Stimulated activated effector memory CD8-positive, alpha-beta T cell treated with anti-CD3 and anti-CD28 coated beads, Interleukin-12 subunit alpha, Interleukin-12 subunit beta, amount 100 ng/mL, for 72 hours (primary cell): ENCODE results near the gene LMF1.

ENCODE experiments used
- ATAC-seq: fragments of 150-1000 bp; cut with Tn5 transposase; 2 replicates; pipeline ENCODE4 v1.10.0; 2021
- DNase-seq, 2 donors: peaks; one replicate each; pipeline ENCODE4 v3.0.0; 2021 to 2022; ENCODE audit warnings: low spot score in 2 of 2
- H3K27ac Mint-ChIP-seq: one replicate; pipeline ENCODE4 v1.8.0; 2022; ENCODE audit warnings: mild to moderate bottlenecking, mixed read lengths
- H3K36me3 Mint-ChIP-seq: one replicate; pipeline ENCODE4 v1.8.0; 2022; ENCODE audit warnings: mild to moderate bottlenecking, mixed read lengths
- H3K4me1 Mint-ChIP-seq: one replicate; pipeline ENCODE4 v1.8.0; 2022; ENCODE audit warnings: mixed read lengths
- H3K4me3 Mint-ChIP-seq: one replicate; pipeline ENCODE4 v1.8.0; 2022; ENCODE audit warnings: mild to moderate bottlenecking, mixed read lengths
- H3K9me3 Mint-ChIP-seq: one replicate; pipeline ENCODE4 v1.8.0; 2022; ENCODE audit warnings: mixed read lengths

LMF1 gene

GRCh38 chr16:982145-983043, 11.6 kb upstream of the LMF1 start:
- DNase-seq (no peak), ATAC-seq (no peak)
- Mint-ChIP-seq H3K4me3 (peak overlapping the region; percentile 55), H3K27ac (no peak overlapping the region), H3K36me3 (no peaks in the 10 kb centered on the region), H3K9me3 (no peaks in the 10 kb centered on the region), H3K4me1 (peaks cover 9% of the 10 kb centered on the region)

- ATAC-seq, result no peak
- Mint-ChIP-seq H3K27ac (peak within 1 kb of the TSS; percentile 64), H3K36me3 (no peaks in the 10 kb centered on the region)
These were observed 10.9 kb upstream of the LMF1 start, which contains the start of gene SOX8 for GRCh38 chr16:981695-982144. SOX8 (plus strand) TSS chr16:981770; CDS start chr16:981923, 153 bp downstream.

GRCh38 chr16:980595-980854, 9.7 kb upstream of the LMF1 start:
- no peak for DNase-seq
- no peak for ATAC-seq
- no peak overlapping the region for H3K27ac Mint-ChIP-seq
- H3K36me3 Mint-ChIP-seq, result no peaks in the 10 kb centered on the region
- peaks cover 9% of the 10 kb centered on the region for H3K4me1 Mint-ChIP-seq
- H3K9me3 Mint-ChIP-seq, result no peaks in the 10 kb centered on the region
- peak overlapping the region; percentile 75 for H3K4me3 Mint-ChIP-seq

More at GRCh38 chr16:981695-982144, 10.9 kb upstream of the LMF1 start, which contains the start of gene SOX8:
- Mint-ChIP-seq H3K4me3 (peak within 1 kb of the TSS; percentile 75), H3K9me3 (no peaks in the 10 kb centered on the region), H3K4me1 (peaks cover 9% of the 10 kb centered on the region)
- DNase-seq, result no peak

- no peaks in the 10 kb centered on the region for H3K9me3 Mint-ChIP-seq
- no peak for DNase-seq
- H3K4me3 Mint-ChIP-seq, result peak overlapping the region; percentile 32
- H3K36me3 Mint-ChIP-seq, result no peaks in the 10 kb centered on the region
- H3K27ac Mint-ChIP-seq, result no peak overlapping the region
- ATAC-seq, result no peak
- peaks cover 9% of the 10 kb centered on the region for H3K4me1 Mint-ChIP-seq
These were observed 9.2 kb upstream of the LMF1 start for GRCh38 chr16:979859-980594.

- H3K9me3 Mint-ChIP-seq, result no peaks in the 10 kb centered on the region
- no peaks in the 10 kb centered on the region for H3K36me3 Mint-ChIP-seq
- DNase-seq, result no peak
- ATAC-seq, result no peak
- peaks cover 9% of the 10 kb centered on the region for H3K4me1 Mint-ChIP-seq
- no peak overlapping the region for H3K27ac Mint-ChIP-seq
- H3K4me3 Mint-ChIP-seq, result no peak overlapping the region
These were observed 8.4 kb upstream of the LMF1 start for GRCh38 chr16:979147-979546.

- H3K36me3 Mint-ChIP-seq, result no peaks in the 10 kb centered on the region
- no peak overlapping the region for H3K27ac Mint-ChIP-seq
- ATAC-seq, result no peak
- no peak for DNase-seq
- no peaks in the 10 kb centered on the region for H3K9me3 Mint-ChIP-seq
- H3K4me3 Mint-ChIP-seq, result no peak overlapping the region
- peaks cover 9% of the 10 kb centered on the region for H3K4me1 Mint-ChIP-seq
These were observed 7.6 kb upstream of the LMF1 start for GRCh38 chr16:978403-978802.

- no peaks in the 10 kb centered on the region for H3K36me3 Mint-ChIP-seq
- no peaks in the 10 kb centered on the region for H3K9me3 Mint-ChIP-seq
- no peak overlapping the region for H3K27ac Mint-ChIP-seq
- H3K4me3 Mint-ChIP-seq, result no peak overlapping the region
- no peak for ATAC-seq
- DNase-seq, result no peak
- H3K4me1 Mint-ChIP-seq, result peaks cover 9% of the 10 kb centered on the region
These were observed 7.1 kb upstream of the LMF1 start for GRCh38 chr16:977896-978295.

- Mint-ChIP-seq H3K4me1 (peaks cover 9% of the 10 kb centered on the region), H3K27ac (no peak overlapping the region), H3K9me3 (no peaks in the 10 kb centered on the region), H3K36me3 (no peaks in the 10 kb centered on the region), H3K4me3 (no peak overlapping the region)
- ATAC-seq, result no peak
- DNase-seq, result no peak
These were observed 6.4 kb upstream of the LMF1 start for GRCh38 chr16:977081-977701.

- Mint-ChIP-seq H3K27ac (no peak overlapping the region), H3K4me1 (peaks cover 9% of the 10 kb centered on the region), H3K9me3 (no peaks in the 10 kb centered on the region), H3K4me3 (no peak overlapping the region), H3K36me3 (no peaks in the 10 kb centered on the region)
- no peak for ATAC-seq
- no peak for DNase-seq
These were observed 5.7 kb upstream of the LMF1 start for GRCh38 chr16:976389-976931.

GRCh38 chr16:975291-975690, 4.5 kb upstream of the LMF1 start:
- no peak overlapping the region for H3K4me3 Mint-ChIP-seq
- ATAC-seq (no peak), DNase-seq (no peak)
- H3K36me3 Mint-ChIP-seq, result no peaks in the 10 kb centered on the region
- no peaks in the 10 kb centered on the region for H3K9me3 Mint-ChIP-seq
- H3K4me1 Mint-ChIP-seq, result peaks cover 9% of the 10 kb centered on the region
- no peak overlapping the region for H3K27ac Mint-ChIP-seq

- no peak overlapping the region for H3K4me3 Mint-ChIP-seq
These were observed 4.0 kb upstream of the LMF1 start for GRCh38 chr16:974611-975261.

GRCh38 chr16:974001-974601, 3.3 kb upstream of the LMF1 start:
- H3K27ac Mint-ChIP-seq, result no peak overlapping the region
- no peak for DNase-seq
- H3K4me1 Mint-ChIP-seq, result peaks cover 9% of the 10 kb centered on the region
- no peak overlapping the region for H3K4me3 Mint-ChIP-seq
- H3K9me3 Mint-ChIP-seq, result no peaks in the 10 kb centered on the region
- H3K36me3 Mint-ChIP-seq, result peaks cover 6% of the 10 kb centered on the region
- ATAC-seq, result no peak

More at GRCh38 chr16:974611-975261, 4.0 kb upstream of the LMF1 start:
- DNase-seq (no peak), ATAC-seq (no peak)
- H3K9me3 Mint-ChIP-seq, result no peaks in the 10 kb centered on the region
- peaks cover 9% of the 10 kb centered on the region for H3K4me1 Mint-ChIP-seq
- H3K27ac Mint-ChIP-seq, result no peak overlapping the region
- H3K36me3 Mint-ChIP-seq, result no peaks in the 10 kb centered on the region

GRCh38 chr16:973366-973765, 2.6 kb upstream of the LMF1 start:
- peaks cover 8% of the 10 kb centered on the region for H3K4me1 Mint-ChIP-seq
- H3K9me3 Mint-ChIP-seq, result no peaks in the 10 kb centered on the region
- peaks cover 11% of the 10 kb centered on the region for H3K36me3 Mint-ChIP-seq
- DNase-seq (no peak), ATAC-seq (no peak)
- no peak overlapping the region for H3K4me3 Mint-ChIP-seq
- no peak overlapping the region for H3K27ac Mint-ChIP-seq

GRCh38 chr16:972316-973002, 1.7 kb upstream of the LMF1 start:
- H3K9me3 Mint-ChIP-seq, result no peaks in the 10 kb centered on the region
- H3K27ac Mint-ChIP-seq, result no peak overlapping the region
- H3K4me3 Mint-ChIP-seq, result peak overlapping the region; percentile 65
- ATAC-seq (no peak), DNase-seq (no peak)
- H3K36me3 Mint-ChIP-seq, result peaks cover 13% of the 10 kb centered on the region
- no peaks in the 10 kb centered on the region for H3K4me1 Mint-ChIP-seq
